Lower leg skin (tissue), 4 donors: ENCODE data around the gene GLIPR2. TPM values are rescaled to one million over a fixed set of nuclear protein-coding genes. Genes with fewer than 3 reads are reported as not detected.
"Not testable (repeated sequence)": the region's sequence is repeated elsewhere in the genome, so short reads cannot be mapped to it uniquely, and the experiment has no call there.

Experiments used
- DNase-seq, 2 donors: peaks; one replicate each; pipeline ENCODE4 v3.0.0-alpha.2; 2019; ENCODE audit warnings: low spot score in 2 of 2
- H3K4me3 ChIP-seq: fragments of 200-600 bp; sonication (generic); 2 replicates; pipeline ENCODE4 v1.5.1; 2017; ENCODE audit warnings: mild to moderate bottlenecking, low read depth; ENCODE audit not compliant: poor library complexity, severe bottlenecking
- POLR2A ChIP-seq, 2 donors: fragments of 450-650 bp; IDR thresholded peaks; one replicate each; pipeline ENCODE4 v1.6.1; 2016 to 2017; ENCODE audit warnings: antibody characterized with exemption in 2 of 2, mild to moderate bottlenecking in 1 of 2, moderate library complexity in 1 of 2
- WGBS, 2 donors: methylation state at CpG; one replicate each; pipeline ENCODE4 v1.1.5; 2018; 5-methylcytosine and 5-hydroxymethylcytosine counted together
- intact Hi-C: fragments of 100-400 bp; cut with DNase I; formaldehyde crosslinking; loops from one replicate; pipeline ENCODE4 v1.15.0; 2023; ENCODE audit warnings: low total_unique reads
- total RNA-seq, 4 donors: library from RNA; depleted of rRNA; stranded (reverse); fragments of >200 nt; gene quantifications; one replicate each; pipeline ENCODE4 v1.1.0, GENCODE V29; 2016
- TF ChIP-seq, protein P1 (sequence below), 3 donors: fragments of 450-650 bp; IDR thresholded peaks; one replicate each; pipeline ENCODE4 v1.5.1; 2016; ENCODE audit warnings: antibody characterized with exemption in 3 of 3, mild to moderate bottlenecking in 3 of 3, moderate library complexity in 2 of 3

GLIPR2 gene, protein sequence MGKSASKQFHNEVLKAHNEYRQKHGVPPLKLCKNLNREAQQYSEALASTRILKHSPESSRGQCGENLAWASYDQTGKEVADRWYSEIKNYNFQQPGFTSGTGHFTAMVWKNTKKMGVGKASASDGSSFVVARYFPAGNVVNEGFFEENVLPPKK
- total RNA-seq, result 10 to 100 TPM in 1 of 4 donors, 1 to 10 TPM in 3; 5.2 to 10.1 (median 6.5) TPM

DNA sequence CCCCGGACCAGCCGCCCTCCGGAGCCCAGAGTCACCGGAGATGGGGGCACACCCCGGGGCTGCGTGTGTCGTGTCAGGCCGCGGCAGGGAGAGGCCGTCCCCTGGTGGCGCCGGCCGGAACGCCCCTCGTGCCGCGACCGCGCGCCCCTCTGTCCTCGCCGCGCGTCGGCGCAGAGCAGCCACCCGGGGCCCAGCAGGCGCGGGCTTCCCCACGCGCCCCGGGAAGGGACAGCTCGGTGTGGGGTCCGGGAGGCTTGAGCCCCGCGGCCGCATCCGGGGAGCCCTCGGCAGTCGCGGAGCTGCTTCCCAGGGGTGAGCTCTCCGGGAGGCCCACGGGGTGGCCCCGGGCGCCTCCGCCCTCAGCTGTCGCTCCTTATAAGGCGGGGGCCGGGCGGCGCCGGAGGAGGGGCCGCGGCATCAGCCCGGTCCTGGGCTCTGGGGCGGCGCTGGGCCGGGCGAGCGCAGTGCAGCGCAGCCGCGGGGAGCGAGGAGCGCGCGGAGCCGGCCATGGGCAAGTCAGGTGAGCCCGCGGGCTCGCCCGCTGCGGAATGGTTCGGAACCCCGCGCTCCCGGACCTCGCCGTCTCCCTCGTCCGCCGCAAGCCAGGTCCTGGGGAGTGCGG is at the start of gene GLIPR2:
TSS of gene GLIPR2 (plus strand) at position 462 of the 622 bp plus-strand sequence. CDS start at position 508, 46 bp downstream.
- peak within 1 kb of the TSS; percentile 60 for H3K4me3 ChIP-seq
- WGBS, 2 donors, result 0 to 6% methylated on average over 3 to 11 of the region's 83 CpGs
- intact Hi-C loops, result no loop called here
- TF ChIP-seq, protein P1, sequence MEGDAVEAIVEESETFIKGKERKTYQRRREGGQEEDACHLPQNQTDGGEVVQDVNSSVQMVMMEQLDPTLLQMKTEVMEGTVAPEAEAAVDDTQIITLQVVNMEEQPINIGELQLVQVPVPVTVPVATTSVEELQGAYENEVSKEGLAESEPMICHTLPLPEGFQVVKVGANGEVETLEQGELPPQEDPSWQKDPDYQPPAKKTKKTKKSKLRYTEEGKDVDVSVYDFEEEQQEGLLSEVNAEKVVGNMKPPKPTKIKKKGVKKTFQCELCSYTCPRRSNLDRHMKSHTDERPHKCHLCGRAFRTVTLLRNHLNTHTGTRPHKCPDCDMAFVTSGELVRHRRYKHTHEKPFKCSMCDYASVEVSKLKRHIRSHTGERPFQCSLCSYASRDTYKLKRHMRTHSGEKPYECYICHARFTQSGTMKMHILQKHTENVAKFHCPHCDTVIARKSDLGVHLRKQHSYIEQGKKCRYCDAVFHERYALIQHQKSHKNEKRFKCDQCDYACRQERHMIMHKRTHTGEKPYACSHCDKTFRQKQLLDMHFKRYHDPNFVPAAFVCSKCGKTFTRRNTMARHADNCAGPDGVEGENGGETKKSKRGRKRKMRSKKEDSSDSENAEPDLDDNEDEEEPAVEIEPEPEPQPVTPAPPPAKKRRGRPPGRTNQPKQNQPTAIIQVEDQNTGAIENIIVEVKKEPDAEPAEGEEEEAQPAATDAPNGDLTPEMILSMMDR (IDR thresholded peaks at IDR 0.05), result no peak
- peak in 1 of 2 donors; percentile 33 for TF ChIP-seq POLR2A (IDR thresholded peaks at IDR 0.05)
- peak in 1 of 2 donors; percentile 94 for DNase-seq

DNA sequence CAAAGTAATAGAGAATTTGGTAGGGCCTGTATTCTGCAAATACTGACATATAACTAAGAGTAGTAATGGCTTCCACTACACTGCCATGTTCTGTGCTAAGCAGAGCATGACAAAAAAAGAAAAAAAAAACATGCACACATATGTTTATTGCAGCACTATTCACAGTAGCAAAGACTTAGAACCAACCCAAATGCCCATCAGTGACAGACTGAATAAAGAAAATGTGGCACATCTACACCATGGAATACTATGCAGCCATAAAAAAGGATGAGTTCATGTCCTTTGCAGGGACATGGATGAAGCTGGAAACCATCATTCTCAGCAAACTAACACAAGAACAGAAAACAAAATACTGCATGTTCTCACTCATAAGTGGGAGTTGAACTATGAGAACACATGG is 49.5 kb upstream of the GLIPR2 start:
- intact Hi-C loops, DNase-seq, H3K4me3 ChIP-seq: not testable (repeated sequence)

DNA sequence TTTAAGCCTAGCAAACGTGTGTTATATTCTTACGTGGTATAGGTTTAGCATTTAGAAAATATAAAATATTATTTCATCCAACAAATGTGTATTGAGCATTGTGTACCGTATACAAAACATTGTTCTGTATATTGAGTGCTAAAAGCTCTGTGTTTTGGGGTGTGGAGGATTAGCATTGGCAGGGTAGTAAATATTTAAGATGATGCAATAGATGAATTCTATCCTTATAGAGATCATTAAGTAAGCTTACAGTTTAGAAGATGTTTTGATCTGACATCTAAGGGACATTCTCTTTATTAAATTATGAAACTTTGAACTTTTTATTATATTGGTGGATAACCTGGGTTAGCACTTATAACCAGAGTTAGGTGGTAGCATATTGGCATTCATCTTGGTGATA is 48.5 kb upstream of the GLIPR2 start:
- intact Hi-C loops, result no loop called here

DNA sequence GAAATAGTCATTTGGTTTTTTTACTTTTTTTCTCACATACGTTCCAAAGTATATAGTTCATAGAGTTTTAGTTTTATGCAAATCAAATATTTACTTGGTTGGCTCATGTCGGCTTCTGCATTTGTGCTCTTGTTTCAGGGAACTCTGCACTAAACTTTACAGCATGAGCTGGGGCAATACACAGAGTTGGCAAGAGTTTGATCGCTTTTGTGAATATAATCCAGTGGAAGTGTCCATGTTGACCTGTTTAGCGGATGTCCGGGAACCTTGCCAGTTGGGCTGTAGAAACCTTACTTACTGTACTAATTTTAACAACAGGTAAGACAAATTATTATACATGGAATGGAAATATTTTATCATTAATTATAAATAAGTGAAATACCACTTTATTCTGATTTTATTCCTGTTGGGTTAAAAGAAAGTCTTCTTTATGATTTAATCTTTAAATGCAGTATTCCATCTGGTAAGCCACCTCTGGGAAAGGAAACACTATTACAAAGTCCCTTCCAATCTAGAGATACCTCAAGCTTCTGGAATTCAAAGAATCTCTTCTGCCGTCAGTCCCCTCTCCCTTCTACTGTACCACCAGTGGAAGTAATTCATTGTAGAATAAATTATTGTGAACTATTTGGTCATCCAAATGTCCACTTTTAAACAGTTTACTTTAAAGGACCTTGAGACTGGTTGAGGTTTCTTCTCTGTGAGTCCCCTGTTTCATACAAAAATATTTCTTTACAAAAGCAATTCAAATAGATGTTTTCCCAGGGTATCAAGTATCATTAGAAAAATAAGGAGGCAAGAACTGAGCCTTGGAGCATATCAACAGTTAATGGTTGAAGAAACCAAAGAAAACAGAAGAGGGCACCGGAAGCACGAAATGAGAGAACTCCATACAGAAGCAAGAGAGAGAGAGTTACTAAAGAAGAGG is 45.2 kb upstream of the GLIPR2 start:
- no peak overlapping the region for H3K4me3 ChIP-seq
- no peak for DNase-seq
- intact Hi-C loops, result no loop called here
- WGBS, 2 donors, result 48 to 62% methylated on average over 8 of the region's 8 CpGs
- TF ChIP-seq POLR2A (IDR thresholded peaks at IDR 0.05), result no peak
- TF ChIP-seq, protein P1 (IDR thresholded peaks at IDR 0.05), result no peak

More for the DNA sequence above, 48.5 kb upstream of the GLIPR2 start:
- WGBS, 2 donors, result 84 to 87% methylated on average over 3 of the region's 3 CpGs
- no peak for TF ChIP-seq POLR2A (IDR thresholded peaks at IDR 0.05)
- TF ChIP-seq, protein P1 (IDR thresholded peaks at IDR 0.05), result no peak
- H3K4me3 ChIP-seq, result no peak overlapping the region
- no peak for DNase-seq

DNA sequence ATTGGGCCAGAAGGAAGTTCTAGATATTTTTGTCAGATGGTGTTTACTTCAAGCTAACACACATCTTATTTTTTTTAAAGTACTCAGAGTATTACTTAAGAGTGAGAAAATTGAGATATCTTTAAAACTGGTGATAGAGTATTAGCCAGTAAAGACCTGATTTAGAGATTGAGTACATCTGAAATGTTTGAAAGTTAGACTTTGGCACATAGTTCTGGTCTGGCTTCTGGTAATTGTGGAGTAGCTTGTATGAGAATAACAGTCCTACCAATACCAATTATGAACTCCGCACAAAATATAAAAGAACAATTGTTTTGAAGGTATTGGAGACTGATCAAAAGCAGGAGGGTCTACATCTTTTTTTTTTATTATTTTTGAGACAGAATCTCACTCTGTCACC is 44.5 kb upstream of the GLIPR2 start:
- TF ChIP-seq, protein P1 (IDR thresholded peaks at IDR 0.05), result no peak
- no peak for TF ChIP-seq POLR2A (IDR thresholded peaks at IDR 0.05)
- WGBS, 2 donors, result 94 to 100% methylated on average over 1 of the region's 1 CpG
- DNase-seq, result no peak
- H3K4me3 ChIP-seq, result no peak overlapping the region
- intact Hi-C loops, result no loop called here
